NOMO-1 treated with dmso at 0.1 percent for 144 hours (cell line): ENCODE data around the gene DIDO1.
"Not testable (repeated sequence)": the region's sequence is repeated elsewhere in the genome, so short reads cannot be mapped to it uniquely, and the experiment has no call there.

Experiments used
- DNase-seq: peaks from one replicate; lab custom pipeline; 2025; ENCODE audit not compliant: unreplicated experiment; lab: John Stamatoyannopoulos, UW

Gene DIDO1

DNA sequence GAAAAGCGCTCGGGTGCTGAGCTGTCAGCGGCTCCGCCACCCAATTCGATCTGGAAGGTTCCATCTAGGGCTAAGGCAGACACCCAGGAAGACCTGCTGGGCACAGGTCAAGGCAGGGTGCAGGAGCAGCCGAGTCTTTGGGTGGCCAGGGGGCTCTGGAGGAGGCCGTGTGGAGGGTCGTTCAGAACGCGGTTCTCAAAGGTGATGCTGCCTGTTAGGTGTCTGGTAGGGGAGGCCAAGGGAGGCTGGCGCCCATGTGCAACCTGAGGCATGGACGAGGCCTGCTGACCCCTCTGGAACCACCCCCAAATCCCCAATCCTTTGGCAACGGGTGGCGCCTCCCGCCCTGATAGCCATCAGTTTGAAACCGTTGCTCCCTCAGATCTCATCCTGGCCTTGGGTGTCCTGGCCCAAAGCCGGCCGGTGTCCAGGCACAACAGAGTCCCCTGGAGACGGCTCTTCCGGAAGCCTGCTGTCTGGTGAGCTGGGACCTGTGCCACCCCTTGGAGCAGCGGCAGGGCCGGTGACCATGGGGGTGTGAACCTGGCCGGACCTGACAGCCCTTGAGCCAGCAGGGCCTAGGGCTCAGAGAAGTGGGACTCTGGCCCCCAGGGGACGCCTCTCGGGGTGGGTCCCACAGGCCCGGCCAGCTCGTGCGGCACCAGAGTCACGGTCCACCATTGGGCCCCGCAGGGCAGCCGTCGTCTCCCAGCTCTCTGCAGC is 36.7 kb upstream of the DIDO1 start:
- no peak for DNase-seq

DNA sequence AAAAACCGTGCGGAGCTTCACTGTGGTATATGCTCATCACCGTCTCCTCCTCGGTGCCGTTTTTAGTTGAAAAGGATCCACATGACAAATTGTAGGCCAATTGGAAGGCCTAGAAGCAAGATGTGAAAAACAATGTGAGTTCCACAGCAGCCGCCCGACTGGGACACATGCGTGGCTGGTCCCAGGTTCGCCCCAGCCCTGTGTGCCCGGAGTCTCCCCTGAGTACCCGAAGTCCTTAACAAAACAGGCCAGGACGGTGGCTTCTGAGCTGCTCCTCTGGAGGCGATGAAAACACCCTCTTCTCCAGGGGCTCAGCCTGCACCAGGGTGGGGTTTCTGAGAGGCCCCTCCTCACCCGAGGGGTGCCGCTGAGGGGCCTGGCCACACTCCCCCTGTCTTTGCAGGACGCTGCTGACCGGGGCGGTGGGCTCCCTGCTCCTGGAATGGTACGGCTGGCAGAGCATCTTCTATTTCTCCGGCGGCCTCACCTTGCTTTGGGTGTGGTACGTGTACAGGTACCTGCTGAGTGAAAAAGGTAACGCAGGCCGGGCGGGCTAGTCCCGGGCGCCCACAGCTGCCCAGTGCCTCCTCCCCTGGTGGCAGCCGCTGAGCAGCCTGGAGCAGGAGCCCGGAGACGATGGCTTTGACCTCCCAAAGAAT is 36.0 kb upstream of the DIDO1 start:
- no peak for DNase-seq

DNA sequence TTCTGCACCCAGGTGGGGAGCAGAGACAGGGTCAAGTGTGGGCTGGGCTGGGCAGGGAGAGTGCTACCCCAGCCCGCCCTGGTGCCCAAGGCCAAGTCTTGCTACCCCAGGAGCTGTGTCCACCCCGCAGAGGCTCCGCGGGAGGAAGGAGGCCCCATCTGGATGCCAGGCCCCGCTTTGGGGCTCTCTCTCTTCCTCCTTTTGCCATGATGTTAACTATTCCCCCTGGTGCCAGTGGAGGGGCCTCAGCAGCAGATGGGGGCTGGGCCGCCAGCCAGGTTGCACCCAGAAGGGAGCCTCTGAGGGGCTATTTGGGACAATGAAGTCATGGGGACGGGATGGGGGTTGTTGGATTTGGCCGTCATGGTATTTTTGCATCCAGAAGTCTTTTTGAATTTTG is 35.5 kb upstream of the DIDO1 start:
- no peak for DNase-seq

DNA sequence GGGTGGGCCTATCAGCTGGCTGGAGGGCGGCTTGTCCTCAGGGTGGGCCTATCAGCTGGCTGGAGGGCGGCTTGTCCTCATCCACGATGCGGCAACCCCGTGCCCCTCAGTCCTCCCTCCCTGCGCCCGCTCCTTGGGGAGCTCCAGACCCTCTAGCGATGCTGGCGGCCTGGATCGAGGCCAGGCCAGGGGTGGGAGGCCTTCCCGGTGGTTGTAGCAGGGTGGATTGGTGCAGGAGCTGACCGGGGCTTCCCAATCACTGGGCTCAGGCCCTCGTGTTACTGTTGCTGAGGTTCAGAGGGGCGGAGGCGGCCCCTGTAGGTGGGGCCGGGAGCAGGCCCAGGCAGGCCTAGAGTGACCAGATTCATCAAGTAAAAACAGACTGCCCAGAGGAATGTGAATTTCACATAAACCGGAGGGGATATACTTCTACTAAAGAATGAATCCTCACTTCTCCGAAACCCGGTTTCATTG is 35.0 kb upstream of the DIDO1 start:
- DNase-seq: no peak

DNA sequence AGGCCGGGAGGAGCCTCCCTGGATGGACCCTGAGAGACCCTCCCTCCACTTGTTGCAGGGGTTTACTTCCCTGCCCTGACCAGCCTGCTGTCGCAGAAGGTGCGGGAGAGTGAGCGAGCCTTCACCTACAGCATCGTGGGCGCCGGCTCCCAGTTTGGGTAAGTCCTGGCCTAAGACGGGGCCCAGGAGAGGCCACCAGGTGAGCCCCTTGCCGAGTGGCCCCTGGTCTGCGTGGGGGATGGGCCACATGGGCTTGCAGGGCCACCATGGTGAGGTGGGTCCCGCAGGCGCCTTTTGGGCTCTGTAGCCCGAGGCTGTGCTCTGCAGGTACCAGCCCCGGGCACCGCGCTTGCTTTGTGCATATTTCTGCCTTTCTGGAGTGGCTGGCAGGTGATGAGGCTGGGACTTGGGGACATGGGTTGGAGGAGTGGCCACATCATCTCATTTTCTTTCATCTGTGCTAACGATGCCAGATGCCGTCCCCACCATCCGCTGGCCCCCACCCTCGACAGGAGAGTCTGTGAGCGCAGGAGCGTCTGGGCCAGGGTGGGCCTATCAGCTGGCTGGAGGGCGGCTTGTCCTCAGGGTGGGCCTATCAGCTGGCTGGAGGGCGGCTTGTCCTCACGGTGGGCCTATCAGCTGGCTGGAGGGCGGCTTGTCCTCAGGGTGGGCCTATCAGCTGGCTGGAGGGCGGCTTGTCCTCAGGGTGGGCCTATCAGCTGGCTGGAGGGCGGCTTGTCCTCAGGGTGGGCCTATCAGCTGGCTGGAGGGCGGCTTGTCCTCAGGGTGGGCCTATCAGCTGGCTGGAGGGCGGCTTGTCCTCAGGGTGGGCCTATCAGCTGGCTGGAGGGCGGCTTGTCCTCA is 34.4 kb upstream of the DIDO1 start:
- not testable (repeated sequence) for DNase-seq

DNA sequence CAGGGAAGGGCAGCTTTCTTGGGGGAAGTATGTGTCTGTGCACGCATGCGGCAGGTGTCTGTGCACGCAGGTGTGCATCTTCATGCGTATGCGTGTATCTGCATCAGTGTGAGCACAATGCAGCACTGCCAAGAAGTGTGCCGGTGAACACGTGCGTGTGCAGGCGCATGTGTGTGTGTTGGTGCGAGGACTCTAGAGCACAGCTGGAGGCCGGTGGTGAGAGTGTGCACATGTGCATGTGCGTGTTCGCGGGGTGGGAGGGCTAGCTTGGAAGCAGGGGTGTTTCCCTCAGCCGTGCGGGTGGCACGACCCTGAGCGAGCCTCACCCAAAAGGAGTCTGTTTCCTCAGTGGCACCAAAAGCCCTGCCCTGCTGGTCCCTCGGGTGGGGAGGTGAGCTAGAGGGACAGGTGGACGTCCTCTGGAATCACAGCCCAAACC is 33.7 kb upstream of the DIDO1 start:
- DNase-seq: no peak

DNA sequence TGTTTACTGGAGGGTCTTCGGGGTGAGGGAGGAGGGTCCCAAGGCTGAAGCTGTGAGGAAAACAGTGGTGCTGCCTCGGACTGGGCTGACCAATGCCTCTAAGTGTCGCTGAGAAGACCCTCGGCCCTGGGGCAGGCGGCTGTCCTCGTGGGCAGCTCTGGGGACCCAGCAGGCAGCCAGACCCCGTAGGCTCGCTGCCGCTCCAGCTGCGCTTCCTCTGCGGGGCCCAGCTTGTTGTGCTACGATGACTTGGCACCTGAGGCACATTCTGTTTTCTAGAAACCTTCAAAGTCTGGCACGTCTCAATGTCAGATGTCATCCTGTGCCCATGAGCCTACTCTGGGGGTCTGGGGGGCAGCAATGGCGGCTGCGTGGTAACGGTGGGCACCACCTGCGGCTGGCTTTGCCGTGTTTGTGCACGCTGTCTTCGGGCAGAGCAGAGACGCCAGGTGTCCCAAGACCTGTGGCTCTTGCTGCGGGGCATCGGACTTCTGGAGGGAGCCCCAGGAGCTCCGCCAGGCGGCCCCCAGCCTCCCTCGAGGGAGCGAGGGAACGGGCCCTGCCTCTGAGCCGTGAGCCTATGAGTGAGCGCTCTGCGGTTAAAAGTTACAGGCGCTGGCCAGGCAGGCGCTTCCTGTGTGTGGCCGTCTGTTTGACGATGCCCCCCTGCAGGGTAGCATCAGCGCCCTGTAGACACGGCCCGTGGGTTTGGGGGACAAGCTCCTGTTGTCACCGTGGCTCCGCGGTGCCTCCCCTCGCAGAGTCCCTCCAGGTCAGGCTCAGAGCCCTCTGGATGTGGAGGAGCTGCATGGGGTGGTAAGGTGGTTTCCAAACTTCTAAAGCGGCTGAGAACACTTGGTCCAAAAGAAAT is 33.0 kb upstream of the DIDO1 start:
- DNase-seq: no peak

DNA sequence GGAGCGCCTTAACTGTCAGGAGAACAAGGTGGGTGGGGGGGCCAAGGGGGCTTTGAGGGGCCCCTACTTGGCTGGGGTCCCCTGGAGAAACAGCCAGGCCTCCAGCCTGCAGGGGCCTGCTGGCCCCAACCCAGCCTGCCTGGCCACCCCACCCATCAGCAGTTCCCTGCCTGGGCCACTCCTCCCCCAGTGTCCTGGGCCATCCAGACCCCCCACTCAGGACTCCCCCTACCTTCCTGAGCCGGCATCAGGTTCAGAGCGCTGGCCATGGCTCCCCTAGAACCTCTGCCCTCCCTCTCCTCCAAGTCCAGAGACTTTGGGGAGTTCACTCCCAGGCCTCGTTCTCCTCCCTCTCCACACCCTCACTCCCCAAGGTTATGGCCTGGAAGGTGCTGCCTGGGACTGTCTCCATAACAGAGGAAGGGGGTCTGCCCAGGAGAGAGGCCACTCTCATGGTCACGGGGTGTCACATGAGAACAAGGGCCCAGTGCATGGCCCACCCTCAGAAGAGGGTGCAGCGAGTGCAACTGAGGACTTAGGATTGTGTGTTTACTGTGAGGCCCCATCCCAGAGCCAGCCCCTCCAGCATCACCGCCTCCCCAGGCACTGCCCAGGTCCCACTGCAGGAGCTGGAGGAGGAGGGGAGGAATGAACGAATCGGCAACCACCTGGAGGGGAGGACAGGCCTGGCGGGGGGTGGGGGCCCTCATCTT is 32.2 kb upstream of the DIDO1 start:
- no peak for DNase-seq

DNA sequence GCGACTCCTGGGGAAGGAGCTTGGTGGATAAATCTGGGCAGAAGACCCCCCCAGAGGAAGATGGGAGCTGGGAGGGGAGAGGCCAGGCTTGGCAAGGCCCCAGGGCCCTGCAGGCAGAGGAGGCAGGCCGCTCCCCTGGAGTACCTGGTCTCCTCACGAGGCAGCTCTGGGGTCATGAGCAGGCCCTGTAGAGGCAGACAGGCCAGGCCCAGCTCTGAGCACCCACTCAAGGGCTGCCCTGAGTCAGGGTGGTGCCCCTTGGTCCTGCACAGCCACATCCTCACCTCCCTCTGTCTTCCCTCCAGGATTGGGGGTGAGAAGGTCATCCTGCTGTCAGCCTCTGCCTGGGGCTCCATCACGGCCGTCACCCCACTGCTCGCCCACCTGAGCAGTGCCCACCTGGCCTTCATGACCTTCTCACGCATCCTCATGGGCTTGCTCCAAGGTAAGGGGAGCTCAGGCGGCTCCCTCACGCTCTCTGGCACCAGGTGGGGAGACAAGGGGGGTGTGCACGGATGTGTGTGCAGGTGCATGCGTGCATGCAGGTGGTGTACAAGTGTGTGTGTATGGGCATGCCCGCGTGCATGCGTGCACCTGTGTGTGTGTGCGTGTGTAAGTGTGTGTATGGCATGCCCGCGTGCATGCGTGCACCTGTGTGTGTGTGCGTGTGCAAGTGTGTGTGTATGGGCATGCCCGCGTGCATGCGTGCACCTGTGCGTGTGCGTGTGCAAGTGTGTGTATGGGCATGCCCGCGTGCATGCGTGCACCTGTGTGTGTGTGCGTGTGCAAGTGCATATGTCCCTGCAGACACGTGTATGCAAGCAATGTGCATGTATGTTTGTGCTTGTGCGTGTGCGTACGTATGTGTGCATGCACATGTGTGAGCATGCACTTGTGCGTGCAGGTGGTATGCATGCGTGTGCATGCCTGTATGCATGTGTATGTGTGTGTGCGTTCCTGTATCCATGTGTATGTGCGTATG is 31.1 kb upstream of the DIDO1 start:
- no peak for DNase-seq

DNA sequence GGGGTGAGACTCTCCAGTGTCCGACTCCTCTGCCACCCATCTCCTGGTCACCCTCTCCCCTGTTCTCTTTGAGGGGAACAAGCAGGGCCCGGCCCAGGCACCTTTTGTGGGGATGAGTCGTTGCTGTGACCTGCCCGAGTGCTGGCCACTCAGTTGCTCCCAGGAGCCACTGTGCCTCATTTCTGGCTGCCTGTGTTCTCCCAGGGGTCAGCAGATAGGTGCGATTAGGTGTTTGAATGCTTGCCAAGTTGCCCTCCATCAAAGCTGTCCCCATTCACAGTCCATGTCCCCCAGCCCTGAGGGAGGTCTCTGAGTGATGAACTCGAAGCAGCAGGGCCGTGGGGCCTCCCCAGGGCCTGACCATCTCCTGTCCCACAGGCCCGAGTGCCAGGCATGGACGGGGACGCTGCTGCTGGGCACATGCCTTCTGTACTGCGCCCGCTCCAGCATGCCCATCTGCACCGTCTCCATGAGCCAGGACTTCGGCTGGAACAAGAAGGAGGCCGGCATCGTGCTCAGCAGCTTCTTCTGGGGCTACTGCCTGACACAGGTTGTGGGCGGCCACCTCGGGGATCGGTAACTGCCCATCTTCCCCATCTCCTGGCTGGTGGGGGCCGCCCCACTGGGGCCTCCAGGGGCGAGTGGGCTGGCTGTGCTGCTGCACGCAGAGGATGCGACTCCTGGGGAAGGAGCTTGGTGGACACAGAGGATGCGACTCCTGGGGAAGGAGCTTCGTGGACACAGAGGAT is 30.3 kb upstream of the DIDO1 start:
- DNase-seq: no peak

DNA sequence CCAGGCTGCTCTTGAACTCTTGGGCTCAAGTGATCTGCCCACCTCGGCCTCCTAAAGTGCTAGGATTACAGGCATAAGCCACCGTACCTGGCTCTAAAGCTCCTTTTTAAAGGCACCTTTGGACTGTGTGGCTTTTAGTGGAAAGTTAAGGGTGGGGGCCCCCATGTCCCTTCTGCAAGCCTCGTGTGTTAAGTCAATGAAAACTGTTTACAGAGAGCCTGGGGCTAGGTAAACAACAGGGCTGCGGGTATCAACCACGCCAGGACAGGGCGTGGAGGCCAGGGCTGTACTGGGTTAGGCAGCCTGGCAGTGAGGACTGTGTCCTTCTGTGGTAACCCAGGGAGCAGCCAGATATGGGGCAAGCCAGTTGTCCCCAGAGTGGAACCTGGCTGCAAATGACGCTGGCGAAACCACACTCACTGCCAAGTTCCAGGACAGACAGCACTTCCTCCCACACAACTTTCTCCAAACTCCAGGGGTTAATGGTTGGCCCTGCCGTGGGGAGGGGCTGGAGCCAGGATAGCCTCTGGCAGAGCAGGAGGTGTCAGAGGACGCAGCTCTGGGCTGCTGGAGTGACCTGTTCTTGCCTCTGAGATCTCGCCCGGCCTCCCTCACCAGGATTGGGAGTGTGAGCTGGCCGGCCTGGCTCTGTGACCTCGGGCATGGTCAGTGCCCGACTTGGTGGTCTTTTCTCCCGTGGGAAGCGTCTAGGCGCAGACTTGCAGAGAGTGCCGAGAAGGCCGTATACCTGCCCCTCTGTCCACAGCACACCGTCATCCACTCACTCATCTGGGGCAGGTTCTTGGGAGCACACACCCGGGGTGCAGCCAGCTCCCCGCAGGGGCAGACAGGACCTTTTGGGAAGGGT is 29.4 kb upstream of the DIDO1 start:
- no peak for DNase-seq

DNA sequence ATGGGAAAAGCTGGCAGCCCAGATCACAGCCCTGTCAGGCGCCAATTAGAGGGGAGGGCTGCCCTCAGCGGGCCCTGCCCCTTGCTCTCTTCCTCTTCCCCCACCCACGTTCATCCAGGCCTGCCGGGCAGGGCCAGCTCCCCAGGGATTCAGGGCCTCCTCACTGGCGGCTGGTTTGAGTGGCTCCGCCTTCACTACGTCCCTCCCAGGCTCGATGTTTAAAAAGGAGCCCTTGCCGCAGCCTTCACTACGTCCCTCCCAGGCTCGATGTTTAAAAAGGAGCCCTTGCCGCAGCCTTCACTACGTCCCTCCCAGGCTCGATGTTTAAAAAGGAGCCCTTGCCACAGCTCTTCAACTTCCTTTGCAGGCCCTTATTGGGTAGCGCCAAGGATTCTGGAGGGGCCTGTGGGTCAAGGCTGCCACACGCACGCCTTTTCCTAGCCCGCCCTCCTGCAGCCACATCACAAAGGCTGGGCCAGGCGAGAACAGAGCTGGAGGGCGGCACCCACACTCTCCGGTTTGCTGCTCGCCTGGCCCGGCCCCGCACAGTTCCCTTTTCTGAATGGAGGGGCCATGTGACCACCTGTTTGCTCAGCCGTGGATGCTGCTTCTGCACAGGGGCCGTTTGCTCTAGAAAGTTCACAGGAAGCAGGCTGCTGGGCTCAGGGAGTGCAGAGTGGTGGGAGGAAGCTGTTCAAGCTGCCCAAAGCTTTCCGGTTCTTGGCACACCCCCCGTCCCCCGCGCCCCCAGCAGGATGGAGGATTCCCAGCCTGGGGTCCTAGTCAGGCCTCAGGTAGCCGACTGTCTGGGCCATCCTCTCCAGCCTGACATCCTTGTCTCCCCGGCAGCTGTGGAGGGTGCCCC is 27.8 kb upstream of the DIDO1 start:
- DNase-seq: peak; percentile 96

DNA sequence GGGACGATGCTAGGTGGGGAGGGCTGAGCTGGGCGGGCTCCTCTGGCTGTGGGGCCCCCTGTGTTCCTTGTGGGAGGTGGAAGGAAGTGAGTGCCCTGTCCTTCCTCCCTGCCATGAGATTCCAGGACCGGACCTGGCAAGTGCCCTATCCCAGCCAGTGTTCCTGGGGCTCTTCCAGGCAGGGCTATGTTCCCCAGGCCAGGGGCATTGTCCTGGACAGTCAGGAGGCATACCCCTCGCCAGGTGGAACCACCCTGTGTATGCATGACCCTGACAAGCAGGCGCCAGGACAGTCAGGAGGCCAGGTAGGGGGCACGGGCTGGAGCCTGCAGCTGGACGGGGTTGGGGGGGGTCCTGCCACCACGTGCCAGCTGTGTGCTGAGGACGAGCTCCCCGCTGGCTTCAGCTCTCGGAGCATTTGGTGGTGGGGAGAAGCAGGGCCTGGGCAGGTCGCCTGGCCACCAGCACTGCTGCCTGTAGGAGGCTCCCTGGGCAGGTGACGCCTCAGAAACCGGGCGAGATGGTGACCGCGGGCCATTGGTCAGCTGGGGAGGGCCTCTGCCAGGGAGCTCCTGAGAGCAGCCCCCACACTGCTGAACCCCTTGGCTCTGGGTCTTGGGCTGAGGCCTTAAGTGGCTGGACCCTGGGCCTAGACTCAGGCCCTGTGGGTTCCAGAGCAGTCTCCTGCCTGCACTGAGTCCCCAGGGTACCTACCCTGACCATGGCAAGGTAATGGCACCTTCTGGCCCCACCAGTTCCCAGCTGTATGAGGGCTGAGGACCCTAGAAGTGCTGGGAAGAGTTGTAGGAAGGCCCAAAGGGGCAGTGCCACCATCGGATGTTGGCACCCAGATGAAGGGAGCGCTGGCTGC is 26.9 kb upstream of the DIDO1 start:
- no peak for DNase-seq

DNA sequence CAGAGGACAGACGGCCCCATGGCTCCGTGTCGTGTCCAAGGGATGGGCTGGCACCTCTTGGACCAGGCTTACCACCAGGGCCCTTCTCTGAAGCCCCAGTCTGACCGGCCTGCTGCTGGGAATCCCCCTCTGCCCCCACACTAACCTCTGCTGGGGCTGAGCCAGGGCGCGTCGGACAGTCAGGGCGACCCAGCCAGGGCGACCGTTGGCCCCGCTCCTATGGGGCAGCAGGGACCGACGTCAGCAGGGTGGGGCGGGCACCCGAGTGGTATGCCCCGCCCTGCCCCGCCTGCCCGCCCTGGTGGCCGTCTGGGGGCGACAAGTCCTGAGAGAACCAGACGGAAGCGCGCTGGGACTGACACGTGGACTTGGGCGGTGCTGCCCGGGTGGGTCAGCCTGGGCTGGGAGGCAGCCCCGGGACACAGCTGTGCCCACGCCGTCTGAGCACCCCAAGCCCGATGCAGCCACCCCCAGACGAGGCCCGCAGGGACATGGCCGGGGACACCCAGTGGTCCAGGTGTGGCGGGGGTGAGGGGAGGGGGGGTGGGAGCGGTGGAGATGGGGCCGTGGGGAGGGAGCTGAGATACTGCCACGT is 26.2 kb upstream of the DIDO1 start, which contains the start of gene SLC17A9:
Gene SLC17A9, plus strand, starts transcription at position 337 of the 595 bp plus-strand sequence. Its CDS starts 122 bp downstream, at position 459.
- DNase-seq: peak; percentile 90

DNA sequence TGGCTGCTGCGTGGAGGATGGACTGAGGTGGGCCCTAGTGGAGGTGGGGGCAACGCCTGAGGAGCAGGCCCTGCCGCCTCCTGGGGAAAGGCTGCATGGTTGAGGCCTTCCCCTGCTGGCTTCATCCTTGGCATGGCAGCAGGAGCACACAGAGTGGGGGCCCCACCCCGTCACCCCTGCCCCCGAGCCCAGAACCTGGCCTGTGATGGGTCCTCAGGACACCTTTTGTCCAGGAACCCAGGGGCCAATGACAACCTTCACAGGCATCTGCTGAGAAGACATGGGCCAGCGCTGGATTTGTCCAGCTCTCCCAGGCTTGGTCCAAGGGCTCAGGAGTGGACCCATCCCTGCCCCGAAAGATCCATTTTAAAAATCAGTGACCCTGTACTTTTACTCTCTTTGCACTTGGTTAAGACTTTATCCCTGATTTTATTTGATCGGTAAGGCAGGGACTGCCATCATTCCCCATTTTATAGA is 25.6 kb upstream of the DIDO1 start:
- no peak for DNase-seq
